OCI-LY1 (cell line): Measurements from ENCODE around the gene CAMK2D.
A peak's percentile ranks its signal among the peaks of the same experiment; 100 is the strongest.

Experiments used
- H2AFZ ChIP-seq: fragments of 200-600 bp; sonication (generic), shearing (Covaris generic); 2 replicates; pipeline ENCODE4 v1.6.0; 2014; ENCODE audit warnings: antibody characterized with exemption, mild to moderate bottlenecking, low read length
- H3F3A ChIP-seq: fragments of 200-600 bp; sonication (generic), shearing (Covaris generic); 2 replicates; pipeline ENCODE4 v1.6.0; 2014; ENCODE audit warnings: mild to moderate bottlenecking, antibody characterized with exemption, low read length, moderate library complexity; ENCODE audit not compliant: insufficient read depth
- H3K27ac ChIP-seq: fragments of 200-600 bp; sonication (generic); 2 replicates; pipeline ENCODE4 v1.5.1; 2014; ENCODE audit warnings: low read length, mixed run types, mild to moderate bottlenecking, low read depth; ENCODE audit not compliant: poor library complexity, severe bottlenecking
- H3K27me3 ChIP-seq: fragments of 200-600 bp; sonication (generic); 2 replicates; pipeline ENCODE4 v1.6.0; 2014; ENCODE audit warnings: antibody characterized with exemption, mild to moderate bottlenecking, low read length, moderate library complexity; ENCODE audit not compliant: insufficient read depth
- H3K36me3 ChIP-seq: fragments of 200-600 bp; sonication (generic); 2 replicates; pipeline ENCODE4 v1.6.1; 2014; ENCODE audit warnings: mild to moderate bottlenecking, antibody characterized with exemption, low read length, moderate library complexity, mixed read lengths; ENCODE audit not compliant: insufficient read depth
- H3K4me1 ChIP-seq: fragments of 200-600 bp; sonication (generic); 2 replicates; pipeline ENCODE4 v1.5.1; 2014; ENCODE audit warnings: mild to moderate bottlenecking, low read length, moderate library complexity; ENCODE audit not compliant: insufficient read depth, severe bottlenecking
- H3K4me2 ChIP-seq: fragments of 200-600 bp; sonication (generic), shearing (Covaris generic); 2 replicates; pipeline ENCODE4 v1.6.1; 2014; ENCODE audit warnings: low read length
- H3K4me3 ChIP-seq: fragments of 200-600 bp; sonication (generic); 2 replicates; pipeline ENCODE4 v1.5.1; 2014; ENCODE audit warnings: low read length, low read depth, mild to moderate bottlenecking, mixed read lengths; ENCODE audit not compliant: poor library complexity, severe bottlenecking
- H3K79me2 ChIP-seq: fragments of 200-600 bp; shearing (Covaris generic); 2 replicates; pipeline ENCODE4 v1.6.1; 2016; ENCODE audit warnings: mixed run types, low read length, mixed read lengths; ENCODE audit not compliant: insufficient read depth
- H3K9ac ChIP-seq: fragments of 200-600 bp; sonication (generic), shearing (Covaris generic); 2 replicates; pipeline ENCODE4 v1.6.1; 2014; ENCODE audit warnings: mild to moderate bottlenecking, low read length, mixed read lengths
- H3K9me2 ChIP-seq: fragments of 200-600 bp; sonication (generic), shearing (Covaris generic); 2 replicates; pipeline ENCODE4 v1.6.1; 2014; ENCODE audit warnings: low read depth, mild to moderate bottlenecking, low read length, mixed read lengths
- H3K9me3 ChIP-seq: fragments of 200-600 bp; shearing (Covaris generic); 2 replicates; pipeline ENCODE4 v1.6.1; 2014; ENCODE audit warnings: low read length, mixed read lengths
- H4K20me1 ChIP-seq: fragments of 200-600 bp; sonication (generic), shearing (Covaris generic); 2 replicates; pipeline ENCODE4 v1.6.0; 2016; ENCODE audit warnings: mild to moderate bottlenecking, low read length; ENCODE audit not compliant: insufficient read depth
- CTCF ChIP-seq: fragments of 200-600 bp; sonication (generic), shearing (Covaris generic); IDR thresholded peaks from 2 replicates; pipeline ENCODE4 v1.5.1; 2017; ENCODE audit warnings: mild to moderate bottlenecking, antibody characterized with exemption, low read length, moderate library complexity, mixed read lengths
- EZH2 ChIP-seq: fragments of 200-600 bp; sonication (generic), shearing (Covaris generic); IDR thresholded peaks from 2 replicates; pipeline ENCODE4 v1.8.0; 2017; ENCODE audit warnings: borderline replicate concordance, mixed run types, mild to moderate bottlenecking, antibody characterized with exemption, low read length, moderate library complexity, mixed read lengths

Gene CAMK2D

GRCh38 chr4:113760094-113760794 lies 1.3 kb downstream of the CAMK2D start:
- Histone ChIP-seq H4K20me1 (no peaks in the 10 kb centered on the region), H3K9me3 (no peaks in the 10 kb centered on the region), H3K27me3 (no peaks in the 10 kb centered on the region), H2AFZ (no peak overlapping the region), H3K36me3 (peaks cover 35% of the 10 kb centered on the region; the same call in 1 of the 2 replicates), H3K4me1 (peaks cover 48% of the 10 kb centered on the region), H3K79me2 (peaks cover 57% of the 10 kb centered on the region), H3K4me2 (peak overlapping the region; percentile 67), H3K27ac (peak overlapping the region; percentile 98), H3F3A (no peaks in the 10 kb centered on the region), H3K9ac (peak overlapping the region; percentile 95), H3K4me3 (peak overlapping the region; percentile 91), H3K9me2 (no peaks in the 10 kb centered on the region)
- TF ChIP-seq CTCF (no peak), EZH2 (no peak)

- Histone ChIP-seq H4K20me1 (no peaks in the 10 kb centered on the region), H2AFZ (no peak overlapping the region), H3K79me2 (peaks cover 62% of the 10 kb centered on the region), H3K9me2 (no peaks in the 10 kb centered on the region), H3K9me3 (no peaks in the 10 kb centered on the region), H3K4me3 (peak overlapping the region; percentile 91), H3F3A (no peaks in the 10 kb centered on the region), H3K27me3 (no peaks in the 10 kb centered on the region), H3K4me1 (peaks cover 53% of the 10 kb centered on the region), H3K9ac (peak overlapping the region; percentile 95), H3K27ac (peak overlapping the region; percentile 98), H3K4me2 (peak overlapping the region; percentile 67), H3K36me3 (peaks cover 41% of the 10 kb centered on the region; the same call in 1 of the 2 replicates)
- TF ChIP-seq EZH2 (no peak), CTCF (no peak)
These were observed 1.8 kb downstream of the CAMK2D start for GRCh38 chr4:113759696-113760093.

GRCh38 chr4:113758372-113758771 lies 3.2 kb downstream of the CAMK2D start:
- Histone ChIP-seq H3K4me1 (peaks cover 57% of the 10 kb centered on the region), H3K4me2 (peak overlapping the region; percentile 67), H2AFZ (no peak overlapping the region), H3F3A (no peaks in the 10 kb centered on the region), H3K27ac (peak overlapping the region; percentile 98), H3K4me3 (peak overlapping the region; percentile 91), H3K79me2 (peaks cover 75% of the 10 kb centered on the region), H3K36me3 (peaks cover 53% of the 10 kb centered on the region), H3K9me3 (no peaks in the 10 kb centered on the region), H3K27me3 (no peaks in the 10 kb centered on the region), H3K9me2 (no peaks in the 10 kb centered on the region), H3K9ac (peak overlapping the region; percentile 95), H4K20me1 (no peaks in the 10 kb centered on the region)
- TF ChIP-seq CTCF, result no peak
- TF ChIP-seq EZH2, result no peak
